SK-N-SH (cell line): ENCODE results near the gene AP3S2. TPM values are rescaled to one million over a fixed set of nuclear protein-coding genes. Genes with fewer than 3 reads are reported as not detected.

Experiments used
- CTCF ChIA-PET: fragments of 300-600, 350-600 bp; formaldehyde crosslinking; extraction: SDS; loops from one replicate; lab custom pipeline; 2021; lab: Yijun Ruan, JAX
- POLR2A ChIA-PET: fragments of 350-600 bp; sonication (Branson Sonifier 250); formaldehyde crosslinking; extraction: SDS; loops from one replicate; lab custom pipeline; 2020; ENCODE audit warnings: antibody characterized with exemption, inconsistent platforms; lab: Yijun Ruan, JAX
- DNase-seq: peaks from one replicate; pipeline ENCODE4 v3.0.0; 2012
- H2AFZ ChIP-seq: fragments of 200-600 bp; sonication (generic); 2 replicates; pipeline ENCODE4 v1.8.1; 2016; ENCODE audit warnings: antibody characterized with exemption, mild to moderate bottlenecking, low read depth
- H3F3A ChIP-seq: fragments of 200-600 bp; sonication (generic); replicated peaks from 2 replicates; pipeline ENCODE3; 2016; ENCODE audit warnings: antibody characterized with exemption, mild to moderate bottlenecking; ENCODE audit not compliant: insufficient read depth
- H3K27ac ChIP-seq, 2 experiments: fragments of 200-500 bp in 1 of 2; fragments of 200-600 bp in 1 of 2; sonication (Bioruptor generic) in 1 of 2; sonication (generic), shearing (Covaris generic) in 1 of 2; 2 replicates each; pipeline versions ENCODE4 v1.5.1 to v1.6.1; 2014 to 2016; ENCODE audit warnings: low read depth in 2 of 2, inconsistent platforms in 1 of 2, low read length in 1 of 2, mild to moderate bottlenecking in 1 of 2, mixed read lengths in 1 of 2
- H3K27me3 ChIP-seq: fragments of 200-600 bp; sonication (generic), shearing (Covaris generic); 2 replicates; pipeline ENCODE4 v1.6.1; 2016; ENCODE audit warnings: mixed run types; ENCODE audit not compliant: insufficient read depth
- H3K36me3 ChIP-seq, 2 experiments: fragments of 200-500 bp in 1 of 2; fragments of 200-600 bp in 1 of 2; sonication (Bioruptor generic) in 1 of 2; sonication (generic) in 1 of 2; replicated peaks in 1 of 2; 2 replicates each; pipeline versions ENCODE3 to v1.5.1; 2014 to 2016; ENCODE audit warnings: low read length in 1 of 2, mild to moderate bottlenecking in 1 of 2; ENCODE audit not compliant: insufficient read depth in 2 of 2, control insufficient read depth in 1 of 2
- H3K4me1 ChIP-seq, 2 experiments: fragments of 200-500 bp in 1 of 2; fragments of 200-600 bp in 1 of 2; sonication (Bioruptor generic) in 1 of 2; sonication (generic), shearing (Covaris generic) in 1 of 2; 2 replicates each; pipeline versions ENCODE4 v1.5.1 to v1.6.1; 2014 to 2016; ENCODE audit warnings: low read depth in 1 of 2, low read length in 1 of 2, mixed run types in 1 of 2; ENCODE audit not compliant: insufficient read depth in 2 of 2, control insufficient read depth in 1 of 2
- H3K4me2 ChIP-seq: fragments of 200-600 bp; sonication (generic), shearing (Covaris generic); 2 replicates; pipeline ENCODE4 v1.6.1; 2017; ENCODE audit warnings: mixed run types
- H3K4me3 ChIP-seq, 2 experiments: fragments of 200-500 bp in 1 of 2; fragments of 200-600 bp in 1 of 2; sonication (Bioruptor generic) in 1 of 2; sonication (generic), shearing (Covaris generic) in 1 of 2; 2 replicates each; pipeline versions ENCODE4 v1.5.1 to v1.8.1; 2014 to 2016; ENCODE audit warnings: low read depth in 2 of 2, inconsistent platforms in 1 of 2, low read length in 1 of 2, mild to moderate bottlenecking in 1 of 2, mixed read lengths in 1 of 2, moderate library complexity in 1 of 2
- H3K79me2 ChIP-seq: fragments of 200-600 bp; sonication (generic); 2 replicates; pipeline ENCODE4 v1.8.1; 2017; ENCODE audit warnings: mild to moderate bottlenecking; ENCODE audit not compliant: insufficient read depth
- H3K9ac ChIP-seq: fragments of 200-600 bp; sonication (generic); 2 replicates; pipeline ENCODE4 v1.6.1; 2017; ENCODE audit warnings: mixed run types
- H3K9me2 ChIP-seq: fragments of 200-600 bp; sonication (generic); 2 replicates; pipeline ENCODE4 v1.6.1; 2017; ENCODE audit warnings: mixed run types
- H3K9me3 ChIP-seq: fragments of 200-600 bp; sonication (generic); 2 replicates; pipeline ENCODE4 v1.6.1; 2017; ENCODE audit warnings: mixed run types, mild to moderate bottlenecking, moderate library complexity
- H4K20me1 ChIP-seq: fragments of 200-600 bp; sonication (generic); 2 replicates; pipeline ENCODE4 v1.6.1; 2017; ENCODE audit warnings: mild to moderate bottlenecking, mixed run types; ENCODE audit not compliant: insufficient read depth
- ELF1 ChIP-seq: IDR thresholded peaks from 2 replicates; pipeline ENCODE4 v1.4.0; 2012
- FOXJ3 ChIP-seq: sonication (generic); formaldehyde crosslinking; IDR thresholded peaks from 2 replicates; pipeline ENCODE4 v1.5.1; 2020; ENCODE audit warnings: mild to moderate bottlenecking, missing genetic modification reagents
- FOXM1 ChIP-seq: IDR thresholded peaks from 2 replicates; pipeline ENCODE4 v1.4.0; 2012; ENCODE audit warnings: low read depth, mild to moderate bottlenecking
- GABPA ChIP-seq: IDR thresholded peaks from 2 replicates; pipeline ENCODE4 v1.4.0; 2012; ENCODE audit warnings: low read depth, mild to moderate bottlenecking
- POLR2AphosphoS5 ChIP-seq: IDR thresholded peaks from 2 replicates; pipeline ENCODE4 v1.6.1; 2012; ENCODE audit warnings: low read depth, low read length
- RAD21 ChIP-seq: IDR thresholded peaks from 2 replicates; pipeline ENCODE4 v1.6.1; 2012; ENCODE audit warnings: mild to moderate bottlenecking, low read length
- SIN3A ChIP-seq: IDR thresholded peaks from 2 replicates; pipeline ENCODE4 v1.6.1; 2012; ENCODE audit warnings: low read depth, mild to moderate bottlenecking, low read length, moderate library complexity, borderline replicate concordance
- SMC3 ChIP-seq: IDR thresholded peaks from 2 replicates; pipeline ENCODE4 v1.6.1; 2012; ENCODE audit warnings: low read depth, low read length, improper control_type of control experiment
- TAF1 ChIP-seq: IDR thresholded peaks from 2 replicates; pipeline ENCODE4 v1.6.1; 2012; ENCODE audit warnings: low read depth, mild to moderate bottlenecking, low read length, moderate library complexity, borderline replicate concordance
- TEAD4 ChIP-seq: IDR thresholded peaks from 2 replicates; pipeline ENCODE4 v1.4.0; 2012; ENCODE audit warnings: mild to moderate bottlenecking, borderline replicate concordance; ENCODE audit not compliant: insufficient read depth
- WGBS: methylation state at CpG from one replicate; pipeline ENCODE4 v1.1.6; 2017; ENCODE audit warnings: low lambda C conversion rate; 5-methylcytosine and 5-hydroxymethylcytosine counted together
- polyA plus RNA-seq, 3 experiments: library from polyadenylated mRNA; depleted of rRNA; stranded (reverse); fragments of >200 nt; gene quantifications; 2 replicates each; pipeline ENCODE4 v1.2.3, GENCODE V29; 2012
- TF ChIP-seq, protein P1 (sequence below): IDR thresholded peaks from 2 replicates; pipeline ENCODE4; 2012
- TF ChIP-seq, protein P2 (sequence below): IDR thresholded peaks from 2 replicates; pipeline ENCODE4 v1.6.1; 2012; ENCODE audit warnings: mild to moderate bottlenecking, low read depth, low read length, moderate library complexity
- TF ChIP-seq, protein P3 (sequence below): IDR thresholded peaks from 2 replicates; pipeline ENCODE4 v1.4.0; 2012; ENCODE audit warnings: low read depth, borderline replicate concordance
- TF ChIP-seq, protein P4 (sequence below): IDR thresholded peaks from 2 replicates; pipeline ENCODE4 v1.4.0; 2012; ENCODE audit warnings: low read depth, borderline replicate concordance
- TF ChIP-seq, protein P5 (sequence below): fragments of 150-350 bp; IDR thresholded peaks from 2 replicates; pipeline ENCODE4 v1.6.1; 2016; ENCODE audit warnings: mild to moderate bottlenecking, low read depth, low read length
- TF ChIP-seq, protein P6 (sequence below): fragments of 200-600 bp; sonication (generic); IDR thresholded peaks from 2 replicates; pipeline ENCODE4 v1.6.1; 2017; ENCODE audit warnings: antibody characterized with exemption, mild to moderate bottlenecking, moderate library complexity

Gene AP3S2
- polyA plus RNA-seq, 1 of the 3 experiments (the other 2 are of a cell fraction), result 11.9 TPM

DNA sequence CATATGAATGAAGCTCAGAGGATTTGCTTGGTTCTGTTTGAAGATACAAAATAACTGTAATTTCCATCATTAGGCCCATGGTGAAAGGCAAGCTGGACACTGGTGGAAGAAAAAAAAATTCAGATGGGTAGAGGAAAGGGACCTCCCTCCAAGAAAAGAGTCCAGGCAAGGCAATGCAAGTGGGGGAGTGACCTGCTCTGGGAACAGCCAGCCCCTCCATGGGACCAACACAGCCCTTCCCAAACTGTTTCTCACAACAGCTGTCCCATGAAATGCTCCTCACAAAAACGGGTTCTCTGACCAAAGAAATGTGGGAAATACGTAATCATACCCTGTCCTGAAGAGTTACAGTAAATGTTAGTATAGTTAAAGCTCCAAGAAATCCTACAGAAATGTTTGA lies 4.4 kb upstream of the AP3S2 start:
- Histone ChIP-seq H2AFZ (no peak overlapping the region), H3K27me3 (no peaks in the 10 kb centered on the region), H3F3A (peaks cover 24% of the 10 kb centered on the region), H3K9me3 (no peaks in the 10 kb centered on the region), H3K4me2 (no peak overlapping the region), H3K4me3 (no peak overlapping the region), H3K79me2 (peaks cover 6% of the 10 kb centered on the region), H3K9ac (no peak overlapping the region), H3K36me3 (peaks cover 0 to 4% of the 10 kb centered on the region in 2 experiments), H3K27ac (no peak overlapping the region), H3K4me1 (no peaks in the 10 kb centered on the region)
- ChIA-PET POLR2A (interaction anchor here (0.7 kb wide), 1 partner anchor 15 kb away, joined by 3 read pairs; no protein-coding TSS in a partner anchor), CTCF (interaction anchor here (0.6 to 4.1 kb wide), 10 partner anchors 9 to 324 kb away, joined by 3 to 29 read pairs (median 4); no protein-coding TSS in a partner anchor)
- no peak for DNase-seq
- 66% methylated on average over 2 of the region's 2 CpGs for WGBS
- no peak for TF ChIP-seq TAF1
- TF ChIP-seq RAD21, result no peak
- no peak for TF ChIP-seq TEAD4
- no peak for TF ChIP-seq POLR2AphosphoS5
- TF ChIP-seq, protein P1, sequence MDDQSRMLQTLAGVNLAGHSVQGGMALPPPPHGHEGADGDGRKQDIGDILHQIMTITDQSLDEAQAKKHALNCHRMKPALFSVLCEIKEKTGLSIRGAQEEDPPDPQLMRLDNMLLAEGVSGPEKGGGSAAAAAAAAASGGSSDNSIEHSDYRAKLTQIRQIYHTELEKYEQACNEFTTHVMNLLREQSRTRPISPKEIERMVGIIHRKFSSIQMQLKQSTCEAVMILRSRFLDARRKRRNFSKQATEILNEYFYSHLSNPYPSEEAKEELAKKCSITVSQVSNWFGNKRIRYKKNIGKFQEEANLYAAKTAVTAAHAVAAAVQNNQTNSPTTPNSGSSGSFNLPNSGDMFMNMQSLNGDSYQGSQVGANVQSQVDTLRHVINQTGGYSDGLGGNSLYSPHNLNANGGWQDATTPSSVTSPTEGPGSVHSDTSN, result no peak
- TF ChIP-seq, all 33 proteins: peak for 0
- no peaks in the 10 kb centered on the region for H4K20me1 ChIP-seq
- H3K9me2 ChIP-seq, result no peaks in the 10 kb centered on the region

DNA sequence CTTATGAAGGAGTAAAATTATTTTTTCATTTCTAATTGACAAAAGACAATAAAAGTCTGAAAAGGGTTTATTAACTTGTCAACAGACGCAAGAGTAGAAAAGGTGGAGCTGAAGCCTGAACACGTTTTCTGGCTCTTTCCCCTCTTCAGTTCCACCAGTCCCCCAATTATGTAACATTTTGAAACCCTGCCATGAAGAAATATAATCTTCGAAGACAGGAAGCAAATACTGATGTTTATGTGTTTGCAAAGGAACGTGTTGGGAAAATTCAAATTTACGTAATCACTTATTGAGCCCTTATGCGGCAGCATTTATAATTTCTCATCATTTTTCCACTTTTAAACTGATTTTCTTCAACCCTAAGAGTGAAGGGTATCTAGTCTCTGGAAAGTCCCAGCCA lies 767 bp downstream of the AP3S2 start:
- Histone ChIP-seq H3K9me3 (no peaks in the 10 kb centered on the region), H2AFZ (peak overlapping the region; percentile 100), H3K4me2 (peak overlapping the region; percentile 88), H3K9me2 (no peaks in the 10 kb centered on the region), H3K27me3 (no peaks in the 10 kb centered on the region), H3K4me3 (peak overlapping the region; percentile 93 to 94), H3K4me1 (peaks cover 0 to 2% of the 10 kb centered on the region in 2 experiments; a peak in 1 of 4 replicates), H3F3A (peaks cover 34% of the 10 kb centered on the region), H3K36me3 (peaks cover 10% of the 10 kb centered on the region in 2 experiments), H3K27ac (peak overlapping the region; percentile 85 to 92), H4K20me1 (no peaks in the 10 kb centered on the region), H3K79me2 (peaks cover 45% of the 10 kb centered on the region), H3K9ac (peak overlapping the region; percentile 87)
- CTCF ChIA-PET, result interaction anchor here (0.8 to 2.3 kb wide), 4 partner anchors 11 to 315 kb away, joined by 3 to 10 read pairs (median 6); no protein-coding TSS in a partner anchor
- 28% methylated on average over 6 of the region's 6 CpGs for WGBS
- POLR2A ChIA-PET, result no interaction called here
- no peak for DNase-seq
- TF ChIP-seq SIN3A (no peak), FOXJ3 (CRISPR knock-in tag) (no peak), ELF1 (no peak), GABPA (no peak), TEAD4 (no peak), FOXM1 (no peak), RAD21 (no peak), SMC3 (no peak)
- TF ChIP-seq, protein P2, sequence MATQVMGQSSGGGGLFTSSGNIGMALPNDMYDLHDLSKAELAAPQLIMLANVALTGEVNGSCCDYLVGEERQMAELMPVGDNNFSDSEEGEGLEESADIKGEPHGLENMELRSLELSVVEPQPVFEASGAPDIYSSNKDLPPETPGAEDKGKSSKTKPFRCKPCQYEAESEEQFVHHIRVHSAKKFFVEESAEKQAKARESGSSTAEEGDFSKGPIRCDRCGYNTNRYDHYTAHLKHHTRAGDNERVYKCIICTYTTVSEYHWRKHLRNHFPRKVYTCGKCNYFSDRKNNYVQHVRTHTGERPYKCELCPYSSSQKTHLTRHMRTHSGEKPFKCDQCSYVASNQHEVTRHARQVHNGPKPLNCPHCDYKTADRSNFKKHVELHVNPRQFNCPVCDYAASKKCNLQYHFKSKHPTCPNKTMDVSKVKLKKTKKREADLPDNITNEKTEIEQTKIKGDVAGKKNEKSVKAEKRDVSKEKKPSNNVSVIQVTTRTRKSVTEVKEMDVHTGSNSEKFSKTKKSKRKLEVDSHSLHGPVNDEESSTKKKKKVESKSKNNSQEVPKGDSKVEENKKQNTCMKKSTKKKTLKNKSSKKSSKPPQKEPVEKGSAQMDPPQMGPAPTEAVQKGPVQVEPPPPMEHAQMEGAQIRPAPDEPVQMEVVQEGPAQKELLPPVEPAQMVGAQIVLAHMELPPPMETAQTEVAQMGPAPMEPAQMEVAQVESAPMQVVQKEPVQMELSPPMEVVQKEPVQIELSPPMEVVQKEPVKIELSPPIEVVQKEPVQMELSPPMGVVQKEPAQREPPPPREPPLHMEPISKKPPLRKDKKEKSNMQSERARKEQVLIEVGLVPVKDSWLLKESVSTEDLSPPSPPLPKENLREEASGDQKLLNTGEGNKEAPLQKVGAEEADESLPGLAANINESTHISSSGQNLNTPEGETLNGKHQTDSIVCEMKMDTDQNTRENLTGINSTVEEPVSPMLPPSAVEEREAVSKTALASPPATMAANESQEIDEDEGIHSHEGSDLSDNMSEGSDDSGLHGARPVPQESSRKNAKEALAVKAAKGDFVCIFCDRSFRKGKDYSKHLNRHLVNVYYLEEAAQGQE, result no peak
- TF ChIP-seq, protein P3, sequence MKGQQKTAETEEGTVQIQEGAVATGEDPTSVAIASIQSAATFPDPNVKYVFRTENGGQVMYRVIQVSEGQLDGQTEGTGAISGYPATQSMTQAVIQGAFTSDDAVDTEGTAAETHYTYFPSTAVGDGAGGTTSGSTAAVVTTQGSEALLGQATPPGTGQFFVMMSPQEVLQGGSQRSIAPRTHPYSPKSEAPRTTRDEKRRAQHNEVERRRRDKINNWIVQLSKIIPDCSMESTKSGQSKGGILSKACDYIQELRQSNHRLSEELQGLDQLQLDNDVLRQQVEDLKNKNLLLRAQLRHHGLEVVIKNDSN, result no peak
- TF ChIP-seq, protein P4, sequence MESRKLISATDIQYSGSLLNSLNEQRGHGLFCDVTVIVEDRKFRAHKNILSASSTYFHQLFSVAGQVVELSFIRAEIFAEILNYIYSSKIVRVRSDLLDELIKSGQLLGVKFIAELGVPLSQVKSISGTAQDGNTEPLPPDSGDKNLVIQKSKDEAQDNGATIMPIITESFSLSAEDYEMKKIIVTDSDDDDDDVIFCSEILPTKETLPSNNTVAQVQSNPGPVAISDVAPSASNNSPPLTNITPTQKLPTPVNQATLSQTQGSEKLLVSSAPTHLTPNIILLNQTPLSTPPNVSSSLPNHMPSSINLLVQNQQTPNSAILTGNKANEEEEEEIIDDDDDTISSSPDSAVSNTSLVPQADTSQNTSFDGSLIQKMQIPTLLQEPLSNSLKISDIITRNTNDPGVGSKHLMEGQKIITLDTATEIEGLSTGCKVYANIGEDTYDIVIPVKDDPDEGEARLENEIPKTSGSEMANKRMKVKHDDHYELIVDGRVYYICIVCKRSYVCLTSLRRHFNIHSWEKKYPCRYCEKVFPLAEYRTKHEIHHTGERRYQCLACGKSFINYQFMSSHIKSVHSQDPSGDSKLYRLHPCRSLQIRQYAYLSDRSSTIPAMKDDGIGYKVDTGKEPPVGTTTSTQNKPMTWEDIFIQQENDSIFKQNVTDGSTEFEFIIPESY, result no peak
- TF ChIP-seq, protein P5, sequence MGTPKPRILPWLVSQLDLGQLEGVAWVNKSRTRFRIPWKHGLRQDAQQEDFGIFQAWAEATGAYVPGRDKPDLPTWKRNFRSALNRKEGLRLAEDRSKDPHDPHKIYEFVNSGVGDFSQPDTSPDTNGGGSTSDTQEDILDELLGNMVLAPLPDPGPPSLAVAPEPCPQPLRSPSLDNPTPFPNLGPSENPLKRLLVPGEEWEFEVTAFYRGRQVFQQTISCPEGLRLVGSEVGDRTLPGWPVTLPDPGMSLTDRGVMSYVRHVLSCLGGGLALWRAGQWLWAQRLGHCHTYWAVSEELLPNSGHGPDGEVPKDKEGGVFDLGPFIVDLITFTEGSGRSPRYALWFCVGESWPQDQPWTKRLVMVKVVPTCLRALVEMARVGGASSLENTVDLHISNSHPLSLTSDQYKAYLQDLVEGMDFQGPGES, result no peak
- TF ChIP-seq, protein P6, sequence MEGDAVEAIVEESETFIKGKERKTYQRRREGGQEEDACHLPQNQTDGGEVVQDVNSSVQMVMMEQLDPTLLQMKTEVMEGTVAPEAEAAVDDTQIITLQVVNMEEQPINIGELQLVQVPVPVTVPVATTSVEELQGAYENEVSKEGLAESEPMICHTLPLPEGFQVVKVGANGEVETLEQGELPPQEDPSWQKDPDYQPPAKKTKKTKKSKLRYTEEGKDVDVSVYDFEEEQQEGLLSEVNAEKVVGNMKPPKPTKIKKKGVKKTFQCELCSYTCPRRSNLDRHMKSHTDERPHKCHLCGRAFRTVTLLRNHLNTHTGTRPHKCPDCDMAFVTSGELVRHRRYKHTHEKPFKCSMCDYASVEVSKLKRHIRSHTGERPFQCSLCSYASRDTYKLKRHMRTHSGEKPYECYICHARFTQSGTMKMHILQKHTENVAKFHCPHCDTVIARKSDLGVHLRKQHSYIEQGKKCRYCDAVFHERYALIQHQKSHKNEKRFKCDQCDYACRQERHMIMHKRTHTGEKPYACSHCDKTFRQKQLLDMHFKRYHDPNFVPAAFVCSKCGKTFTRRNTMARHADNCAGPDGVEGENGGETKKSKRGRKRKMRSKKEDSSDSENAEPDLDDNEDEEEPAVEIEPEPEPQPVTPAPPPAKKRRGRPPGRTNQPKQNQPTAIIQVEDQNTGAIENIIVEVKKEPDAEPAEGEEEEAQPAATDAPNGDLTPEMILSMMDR, result no peak
